IMR-90 (cell line): Measurements from ENCODE around the gene ANKH. TPM values are rescaled to one million over a fixed set of nuclear protein-coding genes. Genes with fewer than 3 reads are reported as not detected.

ENCODE experiments used
- ATAC-seq: fragments of 200-7000 bp; cut with Tn5 transposase; 2 replicates; pipeline ENCODE4 v1.9.1; 2020; ENCODE audit warnings: low read depth, mild to moderate bottlenecking, moderate library complexity
- BruUV-seq: library from RNA; stranded (reverse); fragments of 400-500 nt; replicated peaks from 2 replicates; lab custom pipeline; 2021; lab: Mats Ljungman, UMichigan
- CTCF ChIA-PET: fragments of 300-600 bp; formaldehyde crosslinking; extraction: SDS; loops from one replicate; lab custom pipeline; 2021; ENCODE audit warnings: antibody characterized with exemption; lab: Yijun Ruan, JAX
- POLR2A ChIA-PET: fragments of 300-600 bp; sonication (Branson Sonifier 250); formaldehyde crosslinking; loops from one replicate; lab custom pipeline; 2022; ENCODE audit warnings: antibody characterized with exemption; ENCODE audit not compliant: unreplicated experiment; lab: Charles Lee
- DNase-seq: peaks from one replicate; pipeline ENCODE4 v3.0.0; 2013
- H2AFZ ChIP-seq: replicated peaks from 2 replicates; pipeline ENCODE3; 2013; ENCODE audit warnings: low read length, mild to moderate bottlenecking; ENCODE audit not compliant: poor library complexity
- H2AK5ac ChIP-seq: 2 replicates; pipeline ENCODE4 v1.6.1; 2013; ENCODE audit warnings: low read depth, low read length, inconsistent platforms
- H2AK9ac ChIP-seq: replicated peaks from 2 replicates; pipeline ENCODE3; 2013; ENCODE audit warnings: mild to moderate bottlenecking, low read depth, low read length, moderate library complexity; ENCODE audit not compliant: poor library complexity
- H2BK120ac ChIP-seq: 2 replicates; pipeline ENCODE4 v1.6.1; 2013; ENCODE audit warnings: low read depth, low read length, inconsistent platforms
- H2BK15ac ChIP-seq: 3 replicates; pipeline ENCODE4 v1.6.1; 2013; ENCODE audit warnings: low read depth, low read length, inconsistent platforms
- H2BK20ac ChIP-seq: 2 replicates; pipeline ENCODE4 v1.6.1; 2013; ENCODE audit warnings: low read depth, mild to moderate bottlenecking, inconsistent platforms, low read length, moderate library complexity
- H2BK5ac ChIP-seq: 2 replicates; pipeline ENCODE4 v1.6.1; 2013; ENCODE audit warnings: mild to moderate bottlenecking, low read depth, low read length, inconsistent platforms; ENCODE audit not compliant: poor library complexity, severe bottlenecking
- H3K14ac ChIP-seq: replicated peaks from 2 replicates; pipeline ENCODE4 v1.6.1; 2013; ENCODE audit warnings: low read depth, low read length, inconsistent platforms
- H3K18ac ChIP-seq: 2 replicates; pipeline ENCODE4 v1.6.1; 2013; ENCODE audit warnings: low read depth, low read length, control low read depth
- H3K23ac ChIP-seq: 2 replicates; pipeline ENCODE4 v1.6.1; 2013; ENCODE audit warnings: low read depth, low read length, inconsistent platforms
- H3K27ac ChIP-seq: 2 replicates; pipeline ENCODE4 v1.5.1; 2013; ENCODE audit warnings: mild to moderate bottlenecking, control low read depth, low read length; ENCODE audit not compliant: insufficient read depth
- H3K27me3 ChIP-seq: 2 replicates; pipeline ENCODE4 v1.6.1; 2013; ENCODE audit warnings: low read length; ENCODE audit not compliant: control insufficient read depth, insufficient read depth
- H3K36me3 ChIP-seq: 2 replicates; pipeline ENCODE4 v1.6.1; 2013; ENCODE audit warnings: low read length, mixed read lengths; ENCODE audit not compliant: control insufficient read depth, insufficient read depth
- H3K4ac ChIP-seq: 2 replicates; pipeline ENCODE4 v1.6.1; 2013; ENCODE audit warnings: low read depth, low read length, inconsistent platforms
- H3K4me1 ChIP-seq: 2 replicates; pipeline ENCODE4 v1.6.1; 2013; ENCODE audit warnings: low read length, mixed read lengths; ENCODE audit not compliant: control insufficient read depth, insufficient read depth
- H3K4me2 ChIP-seq: 2 replicates; pipeline ENCODE4 v1.6.1; 2013; ENCODE audit warnings: low read depth, mild to moderate bottlenecking, control low read depth, low read length, moderate library complexity
- H3K4me3 ChIP-seq: 2 replicates; pipeline ENCODE4 v1.5.1; 2013; ENCODE audit warnings: low read depth, mild to moderate bottlenecking, control low read depth, low read length, moderate library complexity; ENCODE audit not compliant: insufficient read depth
- H3K56ac ChIP-seq: 2 replicates; pipeline ENCODE4 v1.6.1; 2013; ENCODE audit warnings: low read length, inconsistent platforms; ENCODE audit not compliant: insufficient read depth; ENCODE audit errors: extremely low read depth
- H3K79me1 ChIP-seq, 2 experiments: 2 replicates each; pipeline ENCODE4 v1.6.1; 2013; ENCODE audit warnings: low read length in 2 of 2, inconsistent platforms in 1 of 2, low read depth in 1 of 2
- H3K9ac ChIP-seq: 2 replicates; pipeline ENCODE4 v1.6.1; 2013; ENCODE audit warnings: low read depth, low read length, control low read depth
- H3K9me1 ChIP-seq: 2 replicates; pipeline ENCODE4 v1.6.1; 2013; ENCODE audit warnings: low read length, inconsistent platforms; ENCODE audit not compliant: insufficient read depth
- H3K9me3 ChIP-seq: 2 replicates; pipeline ENCODE4 v1.6.1; 2013; ENCODE audit warnings: low read length; ENCODE audit not compliant: control insufficient read depth, insufficient read depth
- H4K20me1 ChIP-seq: 2 replicates; pipeline ENCODE4 v1.6.1; 2013; ENCODE audit warnings: low read length, inconsistent platforms; ENCODE audit not compliant: insufficient read depth
- H4K5ac ChIP-seq: 2 replicates; pipeline ENCODE4 v1.6.1; 2013; ENCODE audit warnings: mild to moderate bottlenecking, low read depth, low read length, control low read depth
- H4K8ac ChIP-seq, 2 experiments: 2 replicates each; pipeline ENCODE4 v1.6.1; 2013; ENCODE audit warnings: low read depth in 2 of 2, low read length in 2 of 2, control low read depth in 1 of 2, inconsistent platforms in 1 of 2
- H4K91ac ChIP-seq: 2 replicates; pipeline ENCODE4 v1.6.1; 2013; ENCODE audit warnings: low read depth, low read length, inconsistent platforms; ENCODE audit not compliant: insufficient read depth
- BHLHE40 ChIP-seq: fragments of 150-350 bp; IDR thresholded peaks from 2 replicates; pipeline ENCODE4 v1.6.1; 2016; ENCODE audit warnings: mild to moderate bottlenecking, low read depth, low read length
- CHD1 ChIP-seq: IDR thresholded peaks from 2 replicates; pipeline ENCODE4 v1.6.1; 2012; ENCODE audit warnings: low read depth, low read length, improper control_type of control experiment
- ELK1 ChIP-seq: fragments of 150-350 bp; IDR thresholded peaks from 2 replicates; pipeline ENCODE4 v1.6.1; 2016; ENCODE audit warnings: low read depth, mild to moderate bottlenecking, low read length, moderate library complexity, borderline replicate concordance
- FOS ChIP-seq: fragments of 150-350 bp; IDR thresholded peaks from 2 replicates; pipeline ENCODE4 v1.6.1; 2016; ENCODE audit warnings: low read depth, low read length
- MAFK ChIP-seq: IDR thresholded peaks from 2 replicates; pipeline ENCODE4 v1.6.1; 2012; ENCODE audit warnings: low read depth, low read length, improper control_type of control experiment
- MXI1 ChIP-seq: IDR thresholded peaks from 2 replicates; pipeline ENCODE4 v1.6.1; 2012; ENCODE audit warnings: low read depth, mild to moderate bottlenecking, low read length, moderate library complexity, borderline replicate concordance
- NFE2L2 ChIP-seq: fragments of 150-350 bp; IDR thresholded peaks from 2 replicates; pipeline ENCODE4 v1.6.1; 2016; ENCODE audit warnings: low read depth, mild to moderate bottlenecking, low read length
- RAD21 ChIP-seq: IDR thresholded peaks from 2 replicates; pipeline ENCODE4 v1.6.1; 2012; ENCODE audit warnings: low read length, improper control_type of control experiment
- RCOR1 ChIP-seq: IDR thresholded peaks from 2 replicates; pipeline ENCODE4 v1.6.1; 2012; ENCODE audit warnings: mild to moderate bottlenecking, low read length, improper control_type of control experiment; ENCODE audit not compliant: insufficient replicate concordance
- RFX5 ChIP-seq: IDR thresholded peaks from 2 replicates; pipeline ENCODE4 v1.8.0; 2012; ENCODE audit warnings: low read depth, mild to moderate bottlenecking, low read length, moderate library complexity
- SMC3 ChIP-seq: fragments of 150-350 bp; IDR thresholded peaks from 2 replicates; pipeline ENCODE4 v1.6.1; 2016; ENCODE audit warnings: low read depth, mild to moderate bottlenecking, antibody characterized with exemption, low read length, moderate library complexity
- WGBS, 2 experiments: methylation state at CpG; one replicate each; pipeline versions ENCODE4 v1.1.5 to v1.1.7; 2013; ENCODE audit warnings: missing lambda C conversion rate in 2 of 2; ENCODE audit not compliant: insufficient read length in 1 of 2; ENCODE audit errors: extremely low coverage in 2 of 2; 5-methylcytosine and 5-hydroxymethylcytosine counted together
- dilution Hi-C: fragments of 300-500 bp; cut with HindIII; formaldehyde crosslinking; loops from one replicate; pipeline ENCODE4 v1.14.3; 2018; ENCODE audit warnings: low sequenced_read_pairs; ENCODE audit not compliant: unreplicated experiment
- in situ Hi-C: fragments of 300-500 bp; cut with MboI; formaldehyde crosslinking; loops from 3 replicates; pipeline ENCODE4 v1.14.3; 2019; ENCODE audit warnings: low sequenced_read_pairs, inconsistent platforms, mixed read lengths
- intact Hi-C: fragments of 100-400 bp; cut with micrococcal nuclease; formaldehyde crosslinking; loops from 2 replicates; pipeline ENCODE4 v1.10.0; 2022
- polyA plus RNA-seq, 3 experiments: library from polyadenylated mRNA; depleted of rRNA; stranded (reverse); fragments of >200 nt; gene quantifications; 2 replicates each; pipeline ENCODE4 v1.2.3, GENCODE V29; 2012; ENCODE audit warnings: low replicate concordance in 1 of 3
- total RNA-seq: library from RNA; depleted of rRNA; stranded (reverse); fragments of >200 nt; gene quantifications from 2 replicates; pipeline ENCODE4 v1.2.3, GENCODE V29; 2012

ANKH gene
- total and polyA plus RNA-seq, 2 of the 4 experiments (the other 2 are of a cell fraction) = 5.2 to 17.2 TPM

- Histone ChIP-seq H3K4me1 (no peaks in the 10 kb centered on the region), H3K14ac (no peak overlapping the region), H3K23ac (no peak overlapping the region), H3K4me3 (no peak overlapping the region), H3K9me3 (no peaks in the 10 kb centered on the region), H4K91ac (no peak overlapping the region), H3K9me1 (peaks cover 3% of the 10 kb centered on the region; the same call in 1 of the 2 replicates), H3K27ac (no peak overlapping the region), H3K9ac (no peak overlapping the region), H3K18ac (no peak overlapping the region), H3K79me1 (peaks cover 14 to 18% of the 10 kb centered on the region in 2 experiments), H2BK20ac (no peak overlapping the region), H4K8ac (no peak overlapping the region), H4K20me1 (no peaks in the 10 kb centered on the region), H3K27me3 (no peaks in the 10 kb centered on the region), H2AK5ac (no peak overlapping the region), H3K4ac (no peak overlapping the region), H3K36me3 (no peaks in the 10 kb centered on the region), H3K4me2 (no peak overlapping the region), H2BK5ac (no peak overlapping the region), H2BK15ac (no peak overlapping the region), H2BK120ac (no peak overlapping the region), H2AK9ac (no peak overlapping the region), H2AFZ (no peak overlapping the region), H4K5ac (no peak overlapping the region), H3K56ac (no peak overlapping the region)
- intact Hi-C loops (no loop called here), in situ Hi-C loops (no loop called here), dilution Hi-C loops (no loop called here)
- WGBS, 2 experiments = no CpG with 5 or more reads among the region's 1 CpG
- CTCF ChIA-PET = interaction anchor here (0.6 kb wide), 1 partner anchor 9 kb away, joined by 3 read pairs; no protein-coding TSS in a partner anchor
- POLR2A ChIA-PET = no interaction called here
- no TSS peak for BruUV-seq
- DNase-seq (no peak), ATAC-seq (no peak)
- TF ChIP-seq BHLHE40 (no peak), CHD1 (no peak), MXI1 (no peak), RFX5 (no peak), MAFK (no peak), RAD21 (no peak), ELK1 (no peak), FOS (no peak), NFE2L2 (no peak), SMC3 (no peak), RCOR1 (no peak)
These were observed 12.4 kb downstream of the ANKH start for GRCh38 chr5:14859150-14859549.
